HepG2 (cell line): ENCODE data around the gene IL4I1. TPM values are rescaled to one million over a fixed set of nuclear protein-coding genes. Genes with fewer than 3 reads are reported as not detected.

ENCODE experiments used
- ATAC-seq: fragments of 200-7000 bp; cut with Tn5 transposase; 3 replicates; pipeline ENCODE4 v1.9.1; 2020; ENCODE audit warnings: mild to moderate bottlenecking, moderate library complexity
- BruUV-seq: library from RNA; stranded (reverse); fragments of 400-500 nt; replicated peaks from 2 replicates; lab custom pipeline; 2021; lab: Mats Ljungman, UMichigan
- CTCF ChIA-PET: fragments of 300-600 bp; formaldehyde crosslinking; extraction: SDS; loops from one replicate; lab custom pipeline; 2021; ENCODE audit warnings: low total read pairs, inconsistent platforms, low intra/inter-chr PET ratio; lab: Yijun Ruan, JAX
- POLR2A ChIA-PET: fragments of 350-600 bp; sonication (Branson Sonifier 250); formaldehyde crosslinking; loops from one replicate; lab custom pipeline; 2020; ENCODE audit warnings: antibody characterized with exemption, inconsistent platforms; lab: Yijun Ruan, JAX
- DNase-seq: peaks from one replicate; pipeline ENCODE4 v3.0.0-alpha.2; 2015; ENCODE audit warnings: low spot score
- FAIRE-seq: peaks from 3 replicates; lab custom pipeline; 2011; peaks lifted over from hg19 to GRCh38; lab: Jason Lieb, UNC
- H2AFZ ChIP-seq: one replicate; pipeline ENCODE4 v1.6.1; 2011; ENCODE audit warnings: low read length, inconsistent platforms
- H3K27ac ChIP-seq: fragments of 300-600 bp; 3 replicates; pipeline ENCODE4 v1.8.0; 2011; ENCODE audit warnings: mixed run types, mild to moderate bottlenecking, mixed read lengths, low read length, inconsistent platforms; ENCODE audit not compliant: insufficient read depth; ENCODE audit errors: extremely low read length
- H3K27me3 ChIP-seq, 2 experiments: fragments of 200-600 bp in 1 of 2; 2 replicates in 1 of 2; 3 replicates in 1 of 2; pipeline versions ENCODE4 v1.6.0 to v1.8.0; 2011; ENCODE audit warnings: low read length in 2 of 2, mild to moderate bottlenecking in 2 of 2, moderate library complexity in 2 of 2, inconsistent platforms in 1 of 2; ENCODE audit not compliant: insufficient read depth in 2 of 2, control insufficient read depth in 1 of 2
- H3K36me3 ChIP-seq, 2 experiments: fragments of 200-600 bp in 1 of 2; replicated peaks in 1 of 2; 2 replicates in 1 of 2; 3 replicates in 1 of 2; pipeline versions ENCODE4 v1.5.1 to v1.8.0; 2011; ENCODE audit warnings: low read length in 2 of 2, inconsistent platforms in 1 of 2; ENCODE audit not compliant: insufficient read depth in 2 of 2, control insufficient read depth in 1 of 2
- H3K4me1 ChIP-seq: 2 replicates; pipeline ENCODE4 v1.5.1; 2012; ENCODE audit warnings: low read length, inconsistent platforms; ENCODE audit not compliant: insufficient read depth
- H3K4me2 ChIP-seq: 2 replicates; pipeline ENCODE4 v1.6.0; 2011; ENCODE audit warnings: low read depth, low read length, inconsistent platforms
- H3K4me3 ChIP-seq, 3 experiments: fragments of 200-600 bp in 1 of 3; sonication (generic), shearing (Covaris generic) in 1 of 3; replicated peaks in 1 of 3; 2 replicates each; pipeline ENCODE4 v1.5.1; 2011 to 2016; ENCODE audit warnings: low read length in 3 of 3, inconsistent platforms in 2 of 3, low read depth in 2 of 3, mild to moderate bottlenecking in 2 of 3, control low read depth in 1 of 3, mixed read lengths in 1 of 3; ENCODE audit not compliant: insufficient read depth in 1 of 3
- H3K79me2 ChIP-seq: one replicate; pipeline ENCODE4 v1.6.1; 2011; ENCODE audit warnings: low read length, inconsistent platforms; ENCODE audit not compliant: insufficient read depth
- H3K9ac ChIP-seq: 2 replicates; pipeline ENCODE4 v1.6.0; 2011; ENCODE audit warnings: mild to moderate bottlenecking, low read depth, low read length, inconsistent platforms; ENCODE audit not compliant: insufficient read depth
- H3K9me3 ChIP-seq: 2 replicates; pipeline ENCODE4 v1.5.1; 2012; ENCODE audit warnings: mild to moderate bottlenecking, low read length
- H4K20me1 ChIP-seq: 2 replicates; pipeline ENCODE4 v1.6.0; 2011; ENCODE audit warnings: inconsistent platforms, mild to moderate bottlenecking, low read length, moderate library complexity; ENCODE audit not compliant: insufficient read depth
- FOXA1 ChIP-seq, 2 experiments: fragments of 450-650 bp in 1 of 2; sonication (generic) in 1 of 2; formaldehyde crosslinking in 1 of 2; IDR thresholded peaks; 2 replicates each; pipeline versions ENCODE4 v1.4.0 to v1.6.1; 2016 to 2020; ENCODE audit warnings: missing genetic modification reagents in 1 of 2
- HBP1 ChIP-seq: IDR thresholded peaks from 2 replicates; pipeline ENCODE4 v1.6.1; 2016; ENCODE audit warnings: low read depth, control low read depth
- ZBTB49 ChIP-seq: sonication (generic); formaldehyde crosslinking; IDR thresholded peaks from 2 replicates; pipeline ENCODE4 v1.4.0; 2020; ENCODE audit warnings: missing genetic modification reagents, borderline replicate concordance
- ZFP36 ChIP-seq: fragments of 150-350 bp; IDR thresholded peaks from 2 replicates; pipeline ENCODE4 v1.6.1; 2018; ENCODE audit warnings: borderline replicate concordance, low read length, low read depth; ENCODE audit not compliant: partially characterized antibody
- WGBS: methylation state at CpG from one replicate; pipeline ENCODE4 v1.1.6; 2017; ENCODE audit warnings: low lambda C conversion rate; 5-methylcytosine and 5-hydroxymethylcytosine counted together
- in situ Hi-C: cut with HindIII; loops from 2 replicates; pipeline ENCODE4 v1.10.0; 2017; ENCODE audit warnings: low pct_unique_long_range_greater_than_20kb; ENCODE audit not compliant: extremely low pct_ligation_motif_present
- intact Hi-C: fragments of 100-400 bp; cut with micrococcal nuclease; formaldehyde crosslinking; loops from one replicate; pipeline ENCODE4 v1.10.0; 2022; ENCODE audit not compliant: unreplicated experiment
- polyA plus RNA-seq, 8 experiments: library from polyadenylated mRNA; depleted of rRNA in 3 of 8; stranded (reverse) in 7 of 8; unstranded in 1 of 8; fragments of >200 nt; fragmentation: Illumina TruSeq in 4 of 8; extraction: Trizol in 4 of 8; gene quantifications; 2 replicates each; pipeline versions ENCODE4 v1.2.1 to v1.2.3, GENCODE V29; 2011 to 2016; ENCODE audit warnings: low read depth in 4 of 8, missing spikeins in 1 of 8, mixed read lengths in 1 of 8; ENCODE audit not compliant: insufficient read depth in 1 of 8
- total RNA-seq, 5 experiments: library from RNA; depleted of rRNA; stranded (reverse); fragments of >200 nt; fragmentation: Illumina TruSeq; extraction: Trizol; gene quantifications; 2 replicates each; pipeline ENCODE4 v1.2.3, GENCODE V29; 2016; ENCODE audit warnings: low read depth in 1 of 5

Gene IL4I1
- total and polyA plus RNA-seq, 2 of the 13 experiments (the other 11 are each of a cell fraction or from before 2014, with no cell fraction given) = not detected

GRCh38 chr19:49894011-49894664 is 2.5 kb downstream of the IL4I1 start (continued):
- TF ChIP-seq HBP1 (CRISPR knock-in tag) (no peak), FOXA1 (IDR thresholded peaks at IDR 0.05) (no peak), FOXA1 (CRISPR knock-in tag; IDR thresholded peaks at IDR 0.05) (no peak)

GRCh38 chr19:49892716-49893115 is 4.0 kb downstream of the IL4I1 start:
- Histone ChIP-seq H3K9me3 (no peaks in the 10 kb centered on the region), H4K20me1 (no peaks in the 10 kb centered on the region), H3K4me2 (no peak overlapping the region), H3K79me2 (no peaks in the 10 kb centered on the region), H3K27ac (no peak overlapping the region), H3K36me3 (no peaks in the 10 kb centered on the region), H3K4me3 (no peak overlapping the region), H2AFZ (no peak overlapping the region), H3K9ac (no peak overlapping the region), H3K27me3 (peaks cover 9 to 17% of the 10 kb centered on the region in 2 experiments; a peak in 4 of 5 replicates), H3K4me1 (peaks cover 15% of the 10 kb centered on the region)
- TF ChIP-seq ZFP36 (peak; percentile 22), ZBTB49 (CRISPR knock-in tag) (no peak)
- WGBS = 54% methylated on average over 1 of the region's 1 CpG
- ChIA-PET POLR2A (no interaction called here), CTCF (no interaction called here)
- ATAC-seq = no peak
- BruUV-seq = no TSS peak
- no peak for FAIRE-seq
- in situ Hi-C loops = no loop called here
- no peak for DNase-seq
- intact Hi-C loops = no loop called here
